ENCODE data around the gene EGFLAM.
A peak's percentile ranks its signal among the peaks of the same experiment; 100 is the strongest.

The EGFLAM gene

GRCh38 chr5:38422622-38423021 is 164.3 kb downstream of the EGFLAM start:
- no peak for FAIRE-seq

GRCh38 chr5:38423276-38424147 is 165.2 kb downstream of the EGFLAM start:
- no peak for FAIRE-seq

GRCh38 chr5:38424148-38425060 is 166.0 kb downstream of the EGFLAM start:
- FAIRE-seq = no peak

DNA sequence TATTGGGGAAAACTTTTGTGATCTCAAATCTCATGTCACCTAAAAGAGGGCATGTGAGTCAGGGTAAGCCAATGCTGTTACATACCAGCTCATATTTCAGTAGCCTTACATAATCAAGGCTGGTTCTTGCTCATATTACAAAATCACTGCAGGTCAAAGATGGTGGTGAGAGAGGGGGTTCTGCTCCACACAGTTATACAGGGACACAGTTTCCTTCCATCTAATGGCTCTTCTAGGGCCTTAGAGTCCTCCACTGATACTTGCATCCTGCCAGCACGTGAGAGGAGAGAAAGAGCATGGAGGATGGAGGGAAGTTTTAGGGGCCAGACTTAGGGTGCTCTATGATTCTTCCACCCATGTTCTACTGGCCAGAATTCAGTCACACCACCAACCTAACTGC is 168.1 kb downstream of the EGFLAM start:
- FAIRE-seq = no peak

DNA sequence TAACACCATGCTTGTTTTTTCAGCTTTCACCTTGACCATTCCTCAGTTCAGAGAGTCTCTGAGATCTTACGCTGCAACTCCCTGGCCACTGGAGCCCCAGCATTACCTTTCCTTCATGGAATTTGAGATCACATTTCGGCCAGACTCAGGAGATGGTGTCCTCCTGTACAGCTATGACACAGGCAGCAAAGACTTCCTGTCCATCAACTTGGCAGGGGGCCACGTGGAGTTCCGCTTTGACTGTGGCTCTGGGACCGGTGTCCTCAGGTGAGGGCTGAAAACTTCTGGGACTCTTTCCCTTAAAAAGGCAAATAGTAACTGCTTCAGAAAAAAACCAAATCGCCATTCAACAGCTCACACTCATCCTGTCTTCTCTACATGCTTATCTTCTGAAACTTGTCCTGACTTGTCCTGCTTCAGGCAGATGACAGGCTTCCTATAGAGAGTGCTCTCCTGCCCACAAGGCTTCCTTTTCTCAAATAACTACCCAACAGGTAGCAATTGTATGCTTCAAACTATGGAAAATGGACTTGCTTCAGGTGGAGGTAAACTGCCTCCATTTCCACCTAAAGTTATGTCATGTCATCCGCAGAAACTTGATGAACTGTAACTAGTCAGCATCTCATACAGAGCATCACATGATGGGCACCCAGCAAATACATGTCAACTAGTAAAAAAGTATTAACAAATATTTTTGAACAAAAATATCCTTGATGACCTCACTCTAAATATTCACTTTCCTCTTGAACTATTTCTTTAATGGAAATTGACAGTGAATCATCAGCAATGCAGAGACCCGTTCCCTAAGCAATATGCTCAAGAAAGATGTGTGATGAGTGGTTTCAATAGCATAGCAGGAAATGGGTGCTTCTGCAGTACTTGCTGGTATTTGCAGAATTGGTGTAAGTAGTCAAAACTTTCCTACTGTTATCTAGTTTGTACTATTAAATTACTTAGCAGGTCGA is 168.9 kb downstream of the EGFLAM start:
- no peak for FAIRE-seq

GRCh38 chr5:38431242-38431853 is 173.0 kb downstream of the EGFLAM start:
- FAIRE-seq = no peak

DNA sequence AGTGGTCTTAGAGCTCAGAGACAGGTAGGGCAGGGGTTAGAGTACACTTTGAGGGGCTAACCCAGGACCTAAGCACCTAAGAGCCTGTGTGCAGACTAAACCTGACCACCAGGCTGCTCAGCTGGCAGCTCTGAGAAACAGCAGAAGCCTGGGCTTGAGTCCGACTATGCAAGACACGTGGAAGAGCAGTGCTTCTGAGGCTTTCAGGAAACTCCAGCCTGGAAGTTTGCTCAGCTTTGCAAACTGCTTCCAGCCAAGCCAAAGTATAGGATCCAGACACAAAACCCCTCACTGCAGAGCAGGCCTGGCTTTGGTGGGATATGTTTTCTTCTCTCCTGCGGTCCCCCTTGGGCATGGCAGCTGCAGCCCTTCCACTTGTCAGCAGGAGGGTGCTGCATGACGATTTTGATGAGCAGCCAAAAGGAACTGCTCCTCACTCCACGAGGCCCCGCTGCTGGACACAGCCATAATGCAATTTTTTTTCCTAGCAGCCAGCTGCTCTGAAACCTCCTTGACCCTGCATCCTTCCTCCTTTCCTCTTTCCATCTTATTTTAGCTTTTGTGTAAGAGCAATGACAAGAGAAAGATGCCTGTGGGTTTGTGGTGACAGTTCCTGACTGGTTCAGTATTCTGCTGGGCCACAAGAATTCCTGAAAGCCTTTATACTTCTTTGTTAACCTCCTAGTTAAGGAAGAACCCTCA is 175.0 kb downstream of the EGFLAM start:
- FAIRE-seq = no peak

DNA sequence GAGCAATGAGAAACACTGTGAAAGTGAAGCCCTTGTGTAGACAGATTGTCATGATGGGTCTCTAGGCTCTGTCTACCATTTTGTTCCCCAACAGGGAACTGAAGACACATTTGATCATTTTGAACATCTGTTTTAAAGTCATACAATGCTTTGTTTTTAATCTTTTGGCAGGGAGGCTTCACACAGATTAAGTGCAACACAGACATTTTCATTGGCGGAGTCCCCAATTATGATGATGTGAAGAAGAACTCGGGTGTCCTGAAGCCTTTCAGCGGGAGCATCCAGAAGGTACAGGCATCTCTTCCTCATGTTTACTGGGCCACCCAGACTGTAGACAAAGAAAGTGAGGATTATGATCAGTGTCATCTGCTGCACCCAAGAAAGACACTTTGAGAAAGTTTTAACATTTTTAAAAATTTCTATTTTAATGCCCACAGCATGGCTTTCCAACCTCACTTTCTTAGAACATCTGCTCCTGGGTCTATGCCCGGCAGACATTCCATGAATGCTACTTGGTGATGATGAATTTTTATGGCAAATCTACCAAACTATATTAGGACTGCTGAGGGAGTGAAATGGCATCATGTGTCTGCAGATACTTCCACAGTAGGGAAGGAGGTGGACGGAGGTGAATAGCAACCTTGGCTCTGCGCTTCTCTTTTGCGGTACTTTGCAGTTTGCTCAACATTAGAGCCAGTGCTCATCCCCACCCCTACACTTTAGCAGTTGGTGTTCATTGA is 176.8 kb downstream of the EGFLAM start:
- no peak for FAIRE-seq

GRCh38 chr5:38438757-38439156 is 180.4 kb downstream of the EGFLAM start:
- FAIRE-seq = no peak

DNA sequence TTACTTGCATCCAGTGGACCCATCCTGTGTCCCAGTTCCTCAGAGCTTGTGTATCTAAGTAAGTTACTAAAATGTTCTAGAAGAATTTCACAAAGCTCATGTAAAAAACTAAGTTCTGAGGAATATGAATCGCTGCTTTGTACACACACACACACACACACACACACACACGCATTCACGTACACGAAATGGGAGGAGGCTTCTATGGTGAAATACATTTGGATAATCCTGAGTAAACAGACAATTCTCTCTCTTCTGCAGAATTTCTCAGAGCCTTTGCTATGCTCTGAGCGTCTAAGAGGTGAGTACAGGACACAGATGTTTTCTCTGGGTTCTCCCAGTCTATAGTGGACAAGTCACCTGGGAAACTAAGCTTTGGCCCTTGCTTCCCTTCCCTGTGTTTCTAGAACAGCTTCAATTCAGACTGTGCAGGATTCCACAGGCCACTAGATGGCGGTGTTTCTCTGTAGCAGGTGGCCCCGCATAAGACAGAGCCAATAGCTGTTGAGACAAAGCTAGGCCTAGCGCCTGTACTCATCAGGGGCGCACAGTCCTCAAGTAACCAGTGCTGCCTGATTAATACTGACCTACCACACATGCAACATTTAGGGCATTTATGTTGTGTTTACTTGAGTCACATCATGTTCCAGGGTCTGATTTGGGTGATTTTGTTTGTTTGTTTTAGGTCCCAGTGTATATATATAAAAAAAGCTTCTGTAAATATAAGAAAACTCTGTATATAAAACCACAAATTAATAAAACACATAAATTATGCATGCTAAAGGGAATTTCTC is 183.3 kb downstream of the EGFLAM start:
- peak; percentile 31 for FAIRE-seq

DNA sequence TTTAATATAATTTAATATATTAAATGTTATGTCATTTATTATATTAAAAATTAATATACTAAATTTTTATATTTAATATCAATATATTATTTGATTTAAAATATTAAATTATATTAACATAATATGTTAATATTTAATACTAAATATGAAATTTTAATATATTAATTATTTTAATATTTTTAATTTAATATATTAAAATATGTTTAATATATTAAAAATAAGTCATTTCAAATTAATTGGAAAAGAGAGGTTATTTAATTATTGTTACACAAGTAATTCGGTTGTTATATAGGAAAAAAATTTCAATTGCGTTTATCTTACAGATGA is 183.9 kb downstream of the EGFLAM start:
- peak; percentile 95 for FAIRE-seq

- FAIRE-seq = no peak
These were observed 185.0 kb downstream of the EGFLAM start for GRCh38 chr5:38443390-38443789.

DNA sequence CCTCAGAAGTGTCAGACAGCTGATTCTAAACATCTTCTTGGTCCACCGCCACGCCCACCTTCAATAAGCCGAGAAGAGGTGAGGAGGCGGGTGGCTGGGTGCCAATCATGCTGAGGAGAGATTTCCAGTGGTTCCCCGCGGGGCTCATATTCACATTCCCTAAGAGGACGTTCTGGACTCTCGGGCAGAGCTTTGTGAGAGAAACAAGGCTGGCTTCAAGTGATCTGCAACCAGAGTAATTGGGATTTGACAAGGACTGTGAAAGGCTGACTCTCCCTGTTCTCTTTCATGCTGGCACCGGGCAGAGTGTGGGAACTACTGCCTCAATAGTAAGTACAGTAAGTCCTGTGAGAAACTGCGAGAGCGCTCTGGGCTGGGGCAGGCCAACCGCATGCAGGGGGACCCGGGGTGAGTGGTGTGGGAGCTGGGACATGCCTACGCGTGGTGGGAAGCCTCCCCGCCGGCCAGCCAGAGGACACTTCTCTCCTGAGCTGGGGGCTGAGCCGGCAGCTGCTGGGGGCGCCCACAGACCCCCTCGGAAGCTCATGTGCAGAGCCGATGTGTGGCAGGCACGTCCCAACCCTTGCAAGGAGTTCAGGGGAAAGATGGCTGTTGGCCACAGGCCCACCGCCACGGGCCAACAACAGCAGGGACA is 187.1 kb downstream of the EGFLAM start:
- FAIRE-seq = no peak

- no peak for FAIRE-seq
These were observed 187.7 kb downstream of the EGFLAM start for GRCh38 chr5:38446029-38446522.

GRCh38 chr5:38447056-38447455 is 188.7 kb downstream of the EGFLAM start:
- no peak for FAIRE-seq

DNA sequence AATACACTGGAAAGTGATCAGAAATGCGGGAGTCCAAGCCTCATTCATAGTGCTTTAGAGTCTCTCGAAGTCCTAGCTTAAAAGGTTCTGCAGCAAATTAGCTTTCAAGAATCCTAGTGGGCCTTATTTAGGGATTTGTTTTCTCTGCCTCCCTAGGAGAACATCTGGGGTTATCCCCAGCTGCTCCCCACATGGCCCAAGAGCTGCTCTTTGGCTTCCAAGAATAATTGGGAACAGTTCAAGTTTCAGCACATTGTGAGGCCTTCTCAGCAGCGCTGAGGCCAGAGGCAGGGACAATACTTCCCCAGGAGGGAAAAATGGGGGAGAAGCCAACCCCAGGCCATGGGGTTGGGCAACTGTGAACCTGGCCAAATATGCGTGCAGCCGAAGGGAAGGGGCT is 189.4 kb downstream of the EGFLAM start:
- FAIRE-seq = no peak

DNA sequence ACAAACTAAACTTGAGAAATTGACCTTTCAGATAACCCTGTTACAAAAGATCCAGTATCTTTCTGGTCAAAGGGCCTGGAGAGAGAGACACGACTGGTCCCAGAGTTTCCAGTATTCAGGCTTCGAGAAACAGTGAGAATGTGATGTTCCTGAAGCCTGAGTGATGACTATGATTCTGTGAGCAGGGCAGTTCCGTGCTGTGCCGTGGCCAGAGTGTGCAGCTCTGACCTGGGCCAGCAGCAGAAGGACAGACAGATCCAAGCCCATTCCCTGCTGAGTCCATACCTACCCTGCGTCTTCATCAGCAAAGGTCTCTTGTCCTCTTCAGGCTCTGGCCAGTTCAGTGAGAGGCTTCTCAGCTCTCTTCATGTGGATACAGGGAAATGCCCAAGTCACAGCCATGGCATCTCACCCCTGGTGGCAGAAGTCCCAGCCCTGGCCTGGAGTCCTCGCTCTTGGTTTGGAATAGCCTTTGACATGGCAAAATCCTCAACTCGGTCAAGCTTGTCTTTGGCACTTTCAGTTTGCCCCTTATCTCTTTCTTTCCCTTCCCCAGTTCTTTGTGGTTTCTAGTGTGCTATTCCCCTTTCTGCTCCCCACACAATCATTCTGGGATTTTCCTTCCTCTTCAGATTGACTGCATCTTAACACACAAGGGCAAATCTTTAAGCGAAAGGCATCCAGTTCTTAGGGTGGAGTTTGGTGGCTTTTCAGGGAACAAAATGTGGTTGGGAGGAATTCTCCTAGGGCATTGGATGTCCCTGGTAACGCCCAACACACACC is 190.4 kb downstream of the EGFLAM start:
- FAIRE-seq = no peak

GRCh38 chr5:38450627-38451026 is 192.3 kb downstream of the EGFLAM start:
- no peak for FAIRE-seq
